ENCODE data around the gene TTLL9. TPM values are rescaled to one million over a fixed set of nuclear protein-coding genes. Genes with fewer than 3 reads are reported as not detected.

TTLL9 gene
- total RNA-seq, 1 donor from 2014 or later, result 2.4 TPM

DNA sequence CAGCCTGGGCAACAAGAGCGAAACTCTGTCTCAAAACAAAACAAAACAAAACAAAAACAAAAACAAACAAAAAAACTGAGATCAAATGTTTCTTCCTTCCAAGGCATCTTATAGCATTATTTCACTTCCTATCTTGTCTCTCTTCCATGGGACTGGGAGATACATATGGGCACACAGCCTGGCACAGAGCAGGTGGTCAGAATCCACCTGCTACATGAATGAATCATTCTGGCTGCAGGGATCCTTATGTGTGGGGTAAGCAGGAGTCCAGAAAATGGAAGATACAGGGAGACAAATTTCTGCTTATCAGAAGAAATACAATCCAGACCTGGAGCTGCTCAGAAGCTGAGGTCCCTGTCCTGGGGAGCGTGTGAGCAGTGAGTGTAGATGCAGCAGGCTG lies 121.7 kb downstream of the TTLL9 start:
- DNase-seq (ENCODE audit: low spot score, unreplicated experiment), result no peak
- H3K4me3 Mint-ChIP-seq (ENCODE audit: low read depth), result no peak overlapping the region
- peaks cover 62% of the 10 kb centered on the region for H3K27me3 Mint-ChIP-seq
- H3K27ac Mint-ChIP-seq, result no peak overlapping the region
- H3K9me3 Mint-ChIP-seq (ENCODE audit: low read depth), result no peaks in the 10 kb centered on the region
- H3K36me3 Mint-ChIP-seq (ENCODE audit: insufficient read depth), result no peaks in the 10 kb centered on the region
- TF ChIP-seq CTCF (IDR thresholded peaks at IDR 0.05; ENCODE audit: unreplicated experiment), result no peak
- H3K4me1 Mint-ChIP-seq (ENCODE audit: low read depth), result no peaks in the 10 kb centered on the region

Other genes starting within 250 kb of the TTLL9 start
- not detected in 2 replicates for gene COX4I2, start 232.7 kb upstream of the TTLL9 start, total RNA-seq
- gene BCL2L1, start 147.8 kb upstream of the TTLL9 start, total RNA-seq, result 130 and 136 TPM in 2 replicates
- 71.9 and 77.0 TPM in 2 replicates for gene TPX2, start 131.3 kb upstream of the TTLL9 start, total RNA-seq
- 0.38 and 0.42 TPM in 2 replicates for gene MYLK2, start 51.3 kb upstream of the TTLL9 start, total RNA-seq
- not detected in 2 replicates for gene FOXS1, start 25.0 kb upstream of the TTLL9 start, total RNA-seq
- gene DUSP15, start 107 bp upstream of the TTLL9 start, total RNA-seq, result 13.2 and 14.9 TPM in 2 replicates
- 23.6 and 23.8 TPM in 2 replicates for gene PDRG1, start 81.4 kb downstream of the TTLL9 start, total RNA-seq
- 2.4 and 2.7 TPM in 2 replicates for gene XKR7, start 97.5 kb downstream of the TTLL9 start, total RNA-seq
- gene CCM2L, start 139.8 kb downstream of the TTLL9 start, total RNA-seq, result 1.3 and 1.5 TPM in 2 replicates
- gene HCK, start 181.6 kb downstream of the TTLL9 start, total RNA-seq, result not detected in 2 replicates
- 88.7 and 92.9 TPM in 2 replicates for gene TM9SF4, start 239.1 kb downstream of the TTLL9 start, total RNA-seq